Measurements from ENCODE around the gene MDM2. TPM values are rescaled to one million over a fixed set of nuclear protein-coding genes. Genes with fewer than 3 reads are reported as not detected.

Gene MDM2
- total RNA-seq (ENCODE audit: unreplicated experiment), result 113 TPM
- long read RNA-seq, partial matches to known transcripts, result 0 of 7 reads
- long read RNA-seq, other reads (novel, unspliced or antisense), result 4 of 7 reads

- peak; percentile 87 for TF ChIP-seq CTCF (IDR thresholded peaks at IDR 0.05; ENCODE audit: unreplicated experiment)
- no peaks in the 10 kb centered on the region for H3K9me3 Mint-ChIP-seq (ENCODE audit: unreplicated experiment)
- peaks cover 13% of the 10 kb centered on the region for H3K36me3 Mint-ChIP-seq (ENCODE audit: low read depth, unreplicated experiment)
- H3K4me1 Mint-ChIP-seq (ENCODE audit: unreplicated experiment), result peaks cover 16% of the 10 kb centered on the region
- H3K27ac Mint-ChIP-seq (ENCODE audit: unreplicated experiment), result peak within 1 kb of the TSS; percentile 91
- peak within 1 kb of the TSS; percentile 98 for H3K4me3 Mint-ChIP-seq (ENCODE audit: unreplicated experiment)
- peak; percentile 95 for DNase-seq (ENCODE audit: low spot score)
- H3K27me3 Mint-ChIP-seq (ENCODE audit: unreplicated experiment), result peaks cover 10% of the 10 kb centered on the region
These were observed at the start of gene MDM2 for GRCh38 chr12:68807576-68808387. Gene MDM2 (plus strand): TSS chr12:68808177. CDS start chr12:68808478, 301 bp downstream.

GRCh38 chr12:68759852-68760251 is 48.1 kb upstream of the MDM2 start:
- Mint-ChIP-seq H3K36me3 (ENCODE audit: low read depth, unreplicated experiment) (peaks cover 21% of the 10 kb centered on the region), H3K4me1 (ENCODE audit: unreplicated experiment) (no peaks in the 10 kb centered on the region), H3K9me3 (ENCODE audit: unreplicated experiment) (no peaks in the 10 kb centered on the region), H3K4me3 (ENCODE audit: unreplicated experiment) (no peak overlapping the region), H3K27ac (ENCODE audit: unreplicated experiment) (no peak overlapping the region), H3K27me3 (ENCODE audit: unreplicated experiment) (peaks cover 2% of the 10 kb centered on the region)
- no peak for TF ChIP-seq CTCF (IDR thresholded peaks at IDR 0.05; ENCODE audit: unreplicated experiment)
- DNase-seq (ENCODE audit: low spot score), result no peak

GRCh38 chr12:68760806-68761441 is 47.1 kb upstream of the MDM2 start:
- Mint-ChIP-seq H3K27me3 (ENCODE audit: unreplicated experiment) (peaks cover 2% of the 10 kb centered on the region), H3K36me3 (ENCODE audit: low read depth, unreplicated experiment) (peaks cover 18% of the 10 kb centered on the region)

GRCh38 chr12:68761442-68761812 is 46.5 kb upstream of the MDM2 start:
- Mint-ChIP-seq H3K27ac (ENCODE audit: unreplicated experiment) (no peak overlapping the region), H3K4me1 (ENCODE audit: unreplicated experiment) (no peaks in the 10 kb centered on the region)

More at GRCh38 chr12:68760806-68761441, 47.1 kb upstream of the MDM2 start:
- no peak overlapping the region for H3K27ac Mint-ChIP-seq (ENCODE audit: unreplicated experiment)
- no peaks in the 10 kb centered on the region for H3K9me3 Mint-ChIP-seq (ENCODE audit: unreplicated experiment)
- TF ChIP-seq CTCF (IDR thresholded peaks at IDR 0.05; ENCODE audit: unreplicated experiment), result no peak
- no peaks in the 10 kb centered on the region for H3K4me1 Mint-ChIP-seq (ENCODE audit: unreplicated experiment)
- no peak overlapping the region for H3K4me3 Mint-ChIP-seq (ENCODE audit: unreplicated experiment)
- no peak for DNase-seq (ENCODE audit: low spot score)

More at GRCh38 chr12:68761442-68761812, 46.5 kb upstream of the MDM2 start:
- peaks cover 2% of the 10 kb centered on the region for H3K27me3 Mint-ChIP-seq (ENCODE audit: unreplicated experiment)
- H3K4me3 Mint-ChIP-seq (ENCODE audit: unreplicated experiment), result no peak overlapping the region
- no peak for DNase-seq (ENCODE audit: low spot score)
- H3K9me3 Mint-ChIP-seq (ENCODE audit: unreplicated experiment), result no peaks in the 10 kb centered on the region
- peaks cover 18% of the 10 kb centered on the region for H3K36me3 Mint-ChIP-seq (ENCODE audit: low read depth, unreplicated experiment)
- no peak for TF ChIP-seq CTCF (IDR thresholded peaks at IDR 0.05; ENCODE audit: unreplicated experiment)
